A549 (cell line): Measurements from ENCODE around the gene UBB. TPM values are rescaled to one million over a fixed set of nuclear protein-coding genes. Genes with fewer than 3 reads are reported as not detected.

Source experiments
- polyA plus RNA-seq, 4 experiments: library from polyadenylated mRNA; depleted of rRNA in 3 of 4; stranded (reverse); fragments of >200 nt; fragmentation: RNase III in 1 of 4; extraction: RNeasy Plus Mini Kit Qiagen cat#74134 plus additional on column Dnase treatment in 1 of 4; gene quantifications; 2 replicates in 3 of 4; 3 replicates in 1 of 4; pipeline ENCODE4 v1.2.3, GENCODE V29; 2011 to 2017

UBB gene
- polyA plus RNA-seq, 2 of the 4 experiments (the other 2 are of a cell fraction): 2,404 to 2,851 TPM

Other genes with a start within 250 kb of the UBB start
- gene NCOR1, start 165.6 kb upstream of the UBB start, polyA plus RNA-seq (2011; rRNA removed): 190 and 194 TPM in 2 replicates
- gene NCOR1, start 165.6 kb upstream of the UBB start, polyA plus RNA-seq (2017; fragmentation: RNase III; extraction: RNeasy Plus Mini Kit Qiagen cat#74134 plus additional on column Dnase treatment): 60.8 to 65.5 TPM (median 65.5 TPM) in 3 replicates
- 34.1 and 35.1 TPM in 2 replicates for gene PIGL, start 163.9 kb upstream of the UBB start, polyA plus RNA-seq (2011; rRNA removed)
- gene PIGL, start 163.9 kb upstream of the UBB start, polyA plus RNA-seq (2017; fragmentation: RNase III; extraction: RNeasy Plus Mini Kit Qiagen cat#74134 plus additional on column Dnase treatment): 25.5 to 28.6 TPM (median 27.5 TPM) in 3 replicates
- gene CENPV, start 27.6 kb upstream of the UBB start, polyA plus RNA-seq (2011; rRNA removed): 191 and 202 TPM in 2 replicates
- 106 to 114 TPM (median 112 TPM) in 3 replicates for gene CENPV, start 27.6 kb upstream of the UBB start, polyA plus RNA-seq (2017; fragmentation: RNase III; extraction: RNeasy Plus Mini Kit Qiagen cat#74134 plus additional on column Dnase treatment)
- 0.31 and 0.60 TPM in 2 replicates for gene TRPV2, start 34.5 kb downstream of the UBB start, polyA plus RNA-seq (2011; rRNA removed)
- gene TRPV2, start 34.5 kb downstream of the UBB start, polyA plus RNA-seq (2017; fragmentation: RNase III; extraction: RNeasy Plus Mini Kit Qiagen cat#74134 plus additional on column Dnase treatment): 0.35 to 0.62 TPM (median 0.61 TPM) in 3 replicates
- 0.65 and 0.78 TPM in 2 replicates for gene LRRC75A, start 111.1 kb downstream of the UBB start, polyA plus RNA-seq (2011; rRNA removed)
- gene LRRC75A, start 111.1 kb downstream of the UBB start, polyA plus RNA-seq (2017; fragmentation: RNase III; extraction: RNeasy Plus Mini Kit Qiagen cat#74134 plus additional on column Dnase treatment): 0.54 to 0.85 TPM (median 0.84 TPM) in 3 replicates
- 16.7 and 17.0 TPM in 2 replicates for gene ZNF287, start 188.1 kb downstream of the UBB start, polyA plus RNA-seq (2011; rRNA removed)
- gene ZNF287, start 188.1 kb downstream of the UBB start, polyA plus RNA-seq (2017; fragmentation: RNase III; extraction: RNeasy Plus Mini Kit Qiagen cat#74134 plus additional on column Dnase treatment): 11.7 to 13.5 TPM (median 12.1 TPM) in 3 replicates